GM19452 (cell line): ENCODE data around the gene ZNF483.
A peak's percentile ranks its signal among the peaks of the same experiment; 100 is the strongest.
"Not testable (repeated sequence)": the region's sequence is repeated elsewhere in the genome, so short reads cannot be mapped to it uniquely, and the experiment has no call there.

ENCODE experiments used
- ATAC-seq: cut with Tn5 transposase; IDR thresholded peaks from one replicate; pipeline ENCODE4 v1.9.1; 2021; ENCODE audit not compliant: unreplicated experiment

ZNF483 gene

GRCh38 chr9:111525056-111525977 lies at the start of gene ZNF483:
Gene ZNF483, plus strand, starts transcription at chr9:111525179. Its CDS starts 2,217 bp downstream, at chr9:111527396.
- ATAC-seq: no peak

DNA sequence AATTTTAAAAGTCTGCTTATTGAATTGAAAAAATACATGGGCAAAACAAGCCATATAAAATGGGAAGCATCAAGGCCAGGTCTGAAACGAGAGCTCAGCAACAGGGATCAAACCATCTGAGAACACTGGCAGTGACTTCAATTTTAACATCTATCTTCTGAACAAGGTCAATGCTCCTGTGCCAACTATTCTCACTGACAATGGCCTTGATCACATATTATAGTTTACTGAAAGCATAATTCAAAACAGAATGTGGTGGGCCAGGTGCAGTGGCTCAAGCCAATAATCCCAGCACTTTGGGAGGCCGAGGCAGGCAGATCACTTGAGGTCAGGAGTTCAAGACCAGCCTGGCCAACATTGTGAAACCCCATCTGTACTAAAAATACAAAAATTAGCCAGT lies 49.8 kb upstream of the ZNF483 start:
- ATAC-seq: no peak

- ATAC-seq: no peak
Observed at GRCh38 chr9:111477677-111478076, 47.3 kb upstream of the ZNF483 start.

DNA sequence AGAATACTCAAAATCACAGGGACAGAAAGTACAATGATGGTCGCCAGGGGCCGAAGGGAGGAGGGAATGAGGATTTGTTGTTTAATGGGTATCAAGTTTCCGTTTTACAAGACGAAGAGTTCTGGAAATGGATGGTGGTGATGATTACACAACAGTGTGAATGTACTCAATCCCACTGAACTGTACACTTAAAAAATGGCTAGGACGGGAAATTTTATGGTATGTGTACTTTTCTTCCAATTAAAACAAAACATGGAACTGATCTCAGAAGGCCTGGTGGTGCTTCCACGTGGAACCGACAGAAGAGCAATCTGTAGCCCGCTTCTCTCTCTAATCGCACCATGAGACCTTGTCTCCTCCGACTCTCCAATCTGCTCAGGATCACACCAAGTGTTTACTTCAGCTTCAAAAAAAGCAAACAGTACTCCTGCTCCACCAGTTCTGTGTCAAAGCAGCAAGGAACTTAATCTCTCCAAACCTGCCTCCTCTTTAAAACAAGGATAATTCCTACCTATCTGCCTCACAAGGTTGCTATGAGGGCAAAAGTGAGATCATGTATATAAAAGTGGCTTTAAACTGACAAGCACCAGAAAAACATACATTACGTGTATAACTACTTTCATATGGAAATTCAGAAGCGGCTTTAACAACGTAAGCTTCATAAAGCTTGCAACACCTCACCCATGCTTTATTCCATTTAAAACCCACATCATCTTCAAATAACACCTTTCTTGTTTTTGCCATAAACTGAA lies 42.9 kb upstream of the ZNF483 start:
- no peak for ATAC-seq

DNA sequence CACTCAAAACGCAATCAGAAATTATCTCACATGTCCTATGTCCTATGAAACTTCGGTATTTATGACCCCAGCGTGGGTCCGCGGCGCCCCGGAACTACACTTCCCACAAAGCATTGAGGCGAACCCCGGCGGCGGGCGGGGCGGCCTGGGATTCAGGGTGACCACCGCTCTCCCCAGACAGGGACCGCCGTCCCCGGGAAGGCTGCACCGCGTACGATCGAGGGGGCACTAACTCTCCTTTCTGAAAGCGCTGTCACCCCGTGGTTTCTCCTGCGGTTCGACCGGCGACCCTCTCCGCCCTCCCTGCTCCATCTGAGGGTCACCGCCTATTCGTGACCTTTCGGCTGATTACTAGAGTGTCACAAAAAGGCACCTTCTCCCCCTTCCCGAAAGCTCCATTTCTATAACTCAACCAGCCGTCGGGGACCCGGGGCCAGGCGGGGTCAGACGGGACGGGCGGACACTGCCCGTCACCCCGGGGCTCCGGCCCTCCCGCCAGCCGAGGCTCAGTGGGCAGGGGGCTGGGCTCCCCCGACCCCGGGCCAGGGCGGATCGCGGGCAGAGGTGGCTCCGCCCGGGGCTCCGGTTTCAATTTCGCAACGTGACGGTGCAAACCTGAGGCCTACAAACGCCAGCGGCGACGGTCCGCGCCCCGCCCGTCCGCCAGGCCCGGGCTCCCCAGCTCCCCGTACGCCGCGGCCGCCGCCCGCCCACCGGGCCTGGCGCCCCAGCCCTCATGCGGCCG lies 42.1 kb upstream of the ZNF483 start:
- ATAC-seq: peak; percentile 65

- peak; percentile 38 for ATAC-seq
Observed at GRCh38 chr9:111483439-111483857, 41.5 kb upstream of the ZNF483 start.

DNA sequence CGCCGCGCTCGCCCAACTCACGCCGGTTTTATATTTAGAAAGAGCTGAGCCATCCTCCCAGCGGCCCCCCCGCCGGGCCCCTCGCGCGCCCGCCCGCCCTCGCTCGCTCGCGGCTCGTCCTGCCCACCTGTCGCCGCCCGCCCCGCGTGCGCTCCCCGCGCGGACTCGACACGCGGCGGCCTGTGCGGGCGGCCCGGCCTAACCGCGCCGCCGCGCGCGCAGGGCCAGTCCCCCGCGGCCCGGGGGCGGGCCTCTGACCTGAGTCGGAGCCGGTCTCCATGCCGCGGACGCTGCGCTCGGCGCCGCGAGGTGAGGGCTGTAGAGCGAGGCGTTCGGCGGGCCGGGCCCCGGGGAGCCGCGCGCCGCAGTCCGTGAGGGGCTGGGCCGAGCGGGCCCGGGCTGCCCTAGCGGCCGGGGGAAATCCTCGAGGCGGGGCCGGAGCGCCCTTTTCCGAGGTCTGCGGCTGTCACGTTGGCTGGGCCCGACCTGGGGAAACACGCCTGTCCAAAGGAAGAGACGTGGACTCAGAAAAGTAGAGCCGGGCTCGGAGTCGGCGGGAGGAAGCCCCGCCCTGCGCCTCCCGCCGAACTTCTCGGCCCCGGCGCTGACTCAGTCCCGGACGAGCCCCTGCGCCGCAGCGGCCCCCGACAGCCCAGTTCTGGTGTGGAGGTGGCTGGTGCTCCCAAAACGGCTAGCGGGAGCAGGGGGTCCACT lies 41.0 kb upstream of the ZNF483 start, which contains the start of gene ECPAS:
Gene ECPAS (minus strand): TSS at position 526 of the 714 bp plus-strand sequence. CDS start 11,465 bp downstream, outside the sequence.
- peak; percentile 55 for ATAC-seq

- peak; percentile 2 for ATAC-seq
Observed at GRCh38 chr9:111484572-111484894, 40.4 kb upstream of the ZNF483 start.

DNA sequence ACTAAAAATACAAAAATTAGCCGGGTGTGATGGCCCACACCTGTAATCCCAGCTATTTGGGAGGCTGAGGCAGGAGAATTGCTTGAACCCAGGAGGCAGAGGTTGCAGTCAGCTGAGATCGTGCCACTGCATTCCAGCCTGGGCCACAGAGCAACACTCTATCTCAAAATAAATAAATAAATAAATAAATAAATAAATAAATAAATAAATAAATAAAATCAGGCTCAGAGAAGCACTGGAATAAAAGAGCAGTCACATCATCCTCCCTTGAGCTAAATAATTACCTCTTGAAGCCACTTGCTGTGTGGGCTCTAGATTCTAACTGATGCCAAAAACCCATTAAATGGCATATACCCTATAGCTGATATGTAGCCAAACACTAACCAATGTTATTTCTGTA lies 27.8 kb upstream of the ZNF483 start:
- not testable (repeated sequence) for ATAC-seq

GRCh38 chr9:111501005-111501562 lies 23.9 kb upstream of the ZNF483 start:
- no peak for ATAC-seq

DNA sequence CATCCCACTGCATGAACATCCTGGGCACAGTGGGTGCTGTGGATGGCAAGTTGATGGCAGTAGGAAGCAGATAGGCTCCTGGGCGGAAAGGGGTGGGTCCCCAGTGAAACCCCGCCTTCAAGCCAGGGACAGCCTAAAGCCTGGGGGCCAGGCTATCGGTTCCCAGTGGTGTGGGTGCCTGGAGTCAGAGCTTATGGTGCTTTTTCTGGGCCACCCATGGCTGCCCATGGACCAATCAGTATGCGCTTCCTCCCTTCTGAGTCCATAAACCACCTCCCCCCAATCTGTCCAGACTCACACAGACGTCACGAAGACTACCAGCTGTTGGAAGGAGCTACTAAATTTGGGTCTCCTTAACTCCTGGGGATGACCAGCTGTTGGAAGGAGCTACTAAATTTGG lies 23.3 kb upstream of the ZNF483 start:
- no peak for ATAC-seq

GRCh38 chr9:111502506-111502905 lies 22.5 kb upstream of the ZNF483 start:
- no peak for ATAC-seq

DNA sequence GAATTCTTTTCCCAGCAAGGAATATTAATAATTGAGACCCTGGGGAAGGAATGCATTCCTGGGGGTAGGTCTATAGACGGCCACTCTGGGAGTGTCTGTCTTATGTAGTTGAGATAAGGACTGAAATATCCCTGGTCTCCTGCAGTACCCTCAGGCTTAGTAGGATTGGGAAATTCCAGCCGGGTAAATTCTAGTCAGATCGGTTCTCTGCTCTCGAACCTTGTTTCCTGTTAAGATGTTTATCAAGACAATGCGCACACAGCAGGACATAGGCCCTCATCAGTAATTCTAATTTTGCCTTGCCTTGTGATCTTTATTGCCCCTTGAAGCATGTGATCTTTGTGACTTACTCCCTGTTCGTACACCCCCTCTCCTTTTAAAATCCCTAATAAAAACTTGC lies 13.4 kb upstream of the ZNF483 start:
- ATAC-seq: not testable (repeated sequence)

DNA sequence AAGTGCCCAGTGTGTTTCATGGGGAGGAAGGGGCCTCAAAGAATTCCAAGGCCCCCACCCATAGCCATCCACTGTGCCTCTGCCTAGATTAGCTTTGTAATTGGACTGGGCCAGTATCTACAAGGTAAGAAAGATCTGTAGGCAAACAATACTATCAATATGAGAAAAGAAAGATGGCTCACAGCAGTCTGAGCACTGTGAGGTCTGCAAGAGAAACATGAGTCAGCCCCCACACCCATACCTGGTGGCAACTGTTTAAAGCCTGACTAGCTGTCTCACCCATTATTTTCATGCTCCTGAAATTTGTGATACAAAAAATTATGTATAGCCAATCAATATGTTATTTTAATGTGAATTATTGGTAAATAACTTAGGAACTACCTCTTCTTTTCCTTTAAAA lies 10.0 kb upstream of the ZNF483 start:
- no peak for ATAC-seq

- ATAC-seq: no peak
Observed at GRCh38 chr9:111516061-111516465, 8.9 kb upstream of the ZNF483 start.

GRCh38 chr9:111524731-111525055 lies 286 bp upstream of the ZNF483 start:
- ATAC-seq: no peak

GRCh38 chr9:111527347-111527746 lies 2.4 kb downstream of the ZNF483 start:
- no peak for ATAC-seq

DNA sequence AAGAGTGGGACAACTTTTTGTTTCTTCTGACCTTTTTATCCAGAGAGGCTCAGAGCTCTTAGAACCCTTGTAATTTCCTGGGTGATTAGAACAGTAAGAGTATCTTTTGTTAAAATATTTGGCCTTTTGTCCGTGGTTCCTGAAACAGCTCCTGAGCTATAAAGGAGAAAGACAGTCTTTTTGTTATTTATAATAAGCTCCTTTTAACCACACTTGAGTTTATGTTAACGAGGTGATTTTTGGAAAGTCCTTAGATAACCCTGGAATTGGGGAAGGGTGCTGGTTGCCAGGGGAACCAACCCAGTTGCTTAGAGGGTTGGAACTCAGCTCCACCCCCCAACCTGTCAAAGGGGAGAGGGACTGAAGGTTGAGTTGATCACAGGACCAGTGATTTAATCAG lies 4.8 kb downstream of the ZNF483 start:
- no peak for ATAC-seq

GRCh38 chr9:111531716-111532115 lies 6.7 kb downstream of the ZNF483 start:
- ATAC-seq: no peak

- ATAC-seq: no peak
Observed at GRCh38 chr9:111533099-111533790, 8.3 kb downstream of the ZNF483 start.
